HG02623 (cell line): ENCODE measurements around the gene PROKR1.
"Not testable (repeated sequence)": the region's sequence is repeated elsewhere in the genome, so short reads cannot be mapped to it uniquely, and the experiment has no call there.

Experiments
- ATAC-seq: cut with Tn5 transposase; IDR thresholded peaks from one replicate; pipeline ENCODE4 v1.9.1; 2021; ENCODE audit warnings: moderate library complexity; ENCODE audit not compliant: unreplicated experiment

PROKR1 gene

DNA sequence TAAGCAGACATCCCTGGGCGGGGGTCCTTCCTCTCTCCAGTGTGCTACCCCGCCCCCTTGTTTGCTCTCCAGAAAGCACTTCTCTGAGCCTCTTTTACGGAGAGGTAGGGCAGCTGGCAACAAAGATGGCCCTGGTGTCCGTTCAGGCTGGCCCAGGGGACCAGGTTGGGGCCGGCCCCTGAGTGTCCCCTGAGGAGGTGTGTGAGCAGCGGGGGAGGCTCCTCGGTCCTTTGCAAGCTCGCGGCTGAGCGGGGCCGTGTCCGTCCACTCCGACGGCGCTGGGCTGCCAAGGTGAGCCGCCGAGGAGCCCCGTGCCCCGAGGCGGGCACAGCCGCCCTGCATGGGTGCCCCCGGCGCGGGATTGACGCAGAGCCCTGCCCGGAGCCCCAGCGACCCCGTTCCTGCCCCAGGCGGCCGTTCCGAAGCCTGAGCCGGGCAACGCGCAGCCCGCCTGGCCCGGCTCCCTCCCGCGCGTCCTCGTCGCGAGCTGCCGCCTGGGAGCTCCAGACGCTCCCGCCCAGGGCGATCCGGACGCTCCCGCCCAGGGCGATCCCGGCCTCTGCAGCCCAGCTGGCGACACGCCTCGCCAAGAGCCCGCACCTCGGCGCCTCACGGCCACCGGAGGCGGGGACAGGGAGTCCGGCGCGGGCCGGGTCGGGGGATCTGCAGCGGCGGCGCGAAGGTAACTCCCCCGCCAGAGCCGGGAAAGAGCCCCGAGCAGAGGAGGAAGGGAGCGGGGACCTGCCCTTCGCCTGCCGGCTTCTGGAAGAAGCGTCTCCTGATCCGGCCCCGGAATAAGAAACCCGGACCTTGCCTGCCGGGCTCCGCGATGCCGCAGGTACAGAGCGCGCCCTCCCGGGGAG is at the start of gene PROKR1:
TSS of gene PROKR1 (plus strand) at position 569 of the 863 bp plus-strand sequence. CDS start 2,243 bp downstream, outside the sequence.
- no peak for ATAC-seq

DNA sequence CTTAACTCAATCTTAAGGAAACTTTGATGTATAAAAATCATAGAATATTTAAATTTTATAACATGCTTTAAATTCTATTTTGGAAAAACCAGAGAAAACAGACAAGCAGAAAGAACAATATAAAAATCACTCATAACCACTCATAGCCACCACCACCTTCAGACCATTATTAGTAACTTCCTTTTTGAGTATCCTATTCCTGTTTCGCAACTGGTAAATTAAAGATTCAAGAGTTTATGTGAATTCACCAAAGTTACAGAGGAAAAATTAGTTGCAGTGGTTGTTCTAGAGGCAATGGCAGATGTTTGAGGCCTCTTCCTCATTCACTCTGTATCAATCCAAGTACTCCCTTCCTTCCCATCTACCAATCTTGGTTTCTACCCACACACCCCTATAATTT is 49.3 kb upstream of the PROKR1 start:
- no peak for ATAC-seq

DNA sequence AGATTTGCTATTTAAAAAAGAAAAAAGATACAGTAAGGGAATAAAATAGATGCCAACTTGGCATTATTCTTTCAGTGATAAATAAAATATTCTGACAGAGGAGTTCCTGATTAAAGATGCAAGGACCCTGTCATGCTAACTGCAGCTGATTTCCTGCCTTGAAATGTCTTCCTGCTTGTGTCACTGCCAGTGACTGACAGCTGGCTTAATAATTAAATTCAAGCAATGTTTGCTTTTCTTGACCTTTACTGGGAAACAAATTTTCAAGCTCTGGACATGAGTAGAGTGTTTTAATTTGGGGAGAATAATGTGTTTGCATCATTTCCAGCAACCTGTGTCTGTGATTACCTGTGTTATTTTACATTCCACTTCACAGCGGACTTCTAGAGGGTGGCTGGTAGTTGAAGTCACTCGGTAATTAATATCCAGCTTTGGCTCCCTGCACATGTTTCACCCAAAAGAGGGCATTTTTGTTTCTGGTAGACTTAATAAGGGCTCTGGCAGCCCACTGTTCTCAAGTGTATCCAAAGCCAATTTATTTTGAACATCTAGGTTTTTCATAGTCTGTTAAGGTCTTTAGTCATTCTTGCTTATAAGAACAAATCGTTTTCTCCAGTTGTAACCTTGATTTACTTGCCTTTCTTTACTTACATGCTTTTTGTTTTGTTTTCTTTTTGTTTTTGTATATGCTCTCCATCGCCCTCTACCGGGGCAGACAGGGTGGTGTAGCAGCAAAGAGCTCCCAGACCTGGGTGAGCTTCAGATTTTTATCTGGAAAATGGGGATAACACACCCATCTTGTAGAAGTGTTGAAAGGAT is 48.5 kb upstream of the PROKR1 start:
- no peak for ATAC-seq

DNA sequence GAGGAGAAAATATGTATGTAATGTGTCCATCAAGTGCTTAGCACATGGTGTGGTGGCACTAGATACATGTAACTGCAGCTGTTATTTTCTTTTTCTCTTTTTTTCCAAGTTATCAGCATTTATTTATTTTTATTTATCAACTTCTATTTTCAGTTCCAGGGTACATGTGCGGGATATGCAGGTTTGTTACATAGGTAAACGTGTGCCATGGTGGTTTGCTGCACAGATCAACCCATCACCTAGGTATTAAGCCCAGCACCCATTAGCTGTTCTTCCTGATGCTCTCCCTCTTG is 47.9 kb upstream of the PROKR1 start:
- ATAC-seq, result not testable (repeated sequence)

DNA sequence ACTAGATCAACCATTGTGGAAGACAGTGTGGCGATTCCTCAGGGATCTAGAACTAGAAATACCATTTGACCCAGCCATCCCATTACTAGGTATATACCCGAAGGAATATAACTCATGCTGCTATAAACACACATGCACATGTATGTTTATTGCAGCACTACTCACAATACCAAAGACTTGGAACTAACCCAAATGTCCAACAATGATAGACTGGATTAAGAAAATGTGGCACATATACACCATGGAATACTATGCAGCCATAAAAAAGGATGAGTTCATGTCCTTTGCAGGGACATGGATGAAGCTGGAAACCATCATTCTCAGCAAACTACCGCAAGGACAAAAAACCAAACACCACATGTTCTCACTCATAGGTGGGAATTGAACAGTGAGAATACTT is 42.9 kb upstream of the PROKR1 start:
- ATAC-seq, result not testable (repeated sequence)

DNA sequence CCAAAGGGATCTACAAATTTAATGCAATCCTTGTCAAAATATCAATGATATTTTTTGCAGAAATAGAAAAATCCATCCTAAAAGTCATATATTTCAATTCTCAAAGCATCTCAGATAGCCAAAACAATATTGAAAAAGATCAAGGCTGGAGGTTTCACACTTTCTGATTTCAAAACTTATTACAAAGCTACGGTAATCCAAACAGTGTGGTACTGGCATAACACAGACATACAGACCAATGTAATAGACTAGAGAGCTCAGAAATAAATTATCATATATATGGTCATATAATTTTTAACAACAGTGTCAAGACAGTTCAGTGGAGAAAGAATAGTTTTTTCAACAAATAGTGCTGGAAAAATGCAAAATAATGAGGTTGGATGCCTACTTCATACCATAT is 40.3 kb upstream of the PROKR1 start:
- ATAC-seq, result no peak

DNA sequence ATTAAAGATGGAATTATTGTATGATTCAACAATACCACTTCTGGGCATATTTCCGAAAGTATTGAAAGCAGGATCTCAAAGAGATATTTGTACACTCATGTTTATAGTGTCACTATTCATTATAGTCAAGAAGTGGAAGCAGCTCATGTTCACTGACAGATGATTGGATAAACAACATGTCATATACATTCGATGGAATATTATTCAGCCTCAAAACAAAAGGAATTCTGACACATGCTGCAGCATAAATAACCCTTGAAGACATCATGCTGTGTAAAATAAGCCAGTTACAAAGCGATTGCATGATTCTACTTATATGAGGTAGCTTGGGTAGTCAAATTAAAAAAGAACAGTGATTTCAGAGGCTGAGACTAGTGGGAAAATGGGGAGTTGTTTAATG is 39.3 kb upstream of the PROKR1 start:
- ATAC-seq, result no peak

DNA sequence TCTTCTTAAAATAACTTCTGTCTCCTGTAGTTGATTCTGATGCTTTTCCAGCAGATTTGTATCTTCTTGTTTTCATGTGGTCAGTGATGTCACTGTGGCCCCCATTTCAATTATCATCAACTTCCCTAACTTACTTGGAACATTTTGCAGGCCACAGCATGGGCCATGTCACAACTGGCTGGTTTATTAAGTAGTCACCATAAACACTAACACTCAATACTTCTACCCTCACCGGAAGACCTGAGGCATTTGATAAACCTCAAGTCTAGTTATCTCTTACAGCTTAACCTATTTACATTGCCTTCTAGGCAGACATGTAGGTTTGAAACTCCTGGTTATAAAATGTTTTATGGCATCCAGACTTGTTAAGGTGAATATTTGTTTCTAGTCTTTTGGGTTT is 37.4 kb upstream of the PROKR1 start:
- no peak for ATAC-seq

DNA sequence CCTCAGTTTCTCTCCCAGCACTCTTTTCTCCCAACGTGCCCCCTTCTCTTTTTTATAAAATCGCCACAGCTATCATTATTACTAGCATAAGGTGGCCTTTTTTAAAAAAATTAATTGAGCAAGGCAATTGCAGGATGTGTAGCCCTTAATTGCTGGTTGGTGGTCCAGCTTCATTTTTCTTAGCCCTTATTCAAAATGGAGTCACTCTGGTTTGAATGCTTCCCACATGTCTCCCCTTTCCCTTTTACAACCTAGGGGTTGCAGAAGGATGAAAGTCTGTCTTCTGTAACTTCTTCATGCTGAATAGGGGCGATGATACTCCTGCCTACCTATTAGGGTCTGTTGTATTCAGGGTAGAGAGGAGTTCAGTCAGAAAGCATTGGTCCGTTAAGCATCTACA is 36.6 kb upstream of the PROKR1 start:
- no peak for ATAC-seq

DNA sequence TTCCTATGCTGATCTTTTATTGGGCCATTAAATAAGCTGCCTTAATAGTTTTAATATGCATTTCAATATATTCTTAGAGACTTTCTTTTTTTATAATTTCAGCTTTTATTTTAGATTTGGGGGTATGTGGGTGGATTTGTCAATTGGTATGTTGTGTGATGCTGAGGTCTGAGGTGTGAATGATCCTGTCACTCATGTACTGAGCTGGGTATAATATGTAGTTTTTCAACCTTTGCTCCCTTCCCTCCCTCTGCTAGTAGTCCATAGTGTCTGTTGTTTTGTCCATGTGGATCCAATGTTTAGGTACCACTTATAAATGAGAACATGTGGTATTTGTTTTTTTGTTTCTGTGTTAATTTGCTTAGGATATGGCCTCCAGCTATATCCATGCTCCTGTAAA is 35.5 kb upstream of the PROKR1 start:
- ATAC-seq, result no peak

DNA sequence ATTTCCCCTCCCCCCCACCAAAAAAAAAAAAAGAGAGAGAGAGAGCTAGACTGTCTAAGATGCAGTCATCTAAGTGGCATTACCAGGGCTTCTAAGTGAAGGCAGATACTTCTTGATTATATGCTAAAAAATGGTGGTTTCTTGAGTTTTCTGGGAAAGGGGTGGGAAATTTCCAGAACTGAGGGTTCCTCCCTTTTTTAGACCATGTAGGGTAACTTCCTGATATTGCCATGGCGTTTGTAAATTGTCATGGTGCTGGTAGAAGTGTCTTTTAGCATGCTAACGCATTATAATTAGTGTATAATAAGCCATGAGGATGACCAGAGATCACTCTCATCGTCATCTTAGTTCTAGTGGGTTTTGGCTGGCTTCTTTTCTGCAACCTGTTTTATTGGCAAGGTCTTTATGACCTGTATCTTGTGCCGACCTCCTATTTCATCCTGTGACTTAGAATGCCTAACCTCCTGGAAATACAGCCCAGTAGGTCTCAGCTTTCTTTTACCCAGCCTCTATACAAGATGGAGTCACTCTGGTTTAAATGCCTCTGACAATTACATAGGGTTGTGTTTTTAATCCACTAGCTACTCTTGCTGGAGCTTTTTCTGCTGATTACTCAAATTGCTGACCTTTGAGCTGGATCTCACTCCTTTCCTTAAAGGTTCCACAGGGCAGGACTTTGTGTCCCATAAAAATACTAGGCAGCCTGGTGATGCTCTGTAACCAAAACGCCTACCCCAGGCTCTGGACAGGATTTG is 30.4 kb upstream of the PROKR1 start:
- ATAC-seq, result no peak

DNA sequence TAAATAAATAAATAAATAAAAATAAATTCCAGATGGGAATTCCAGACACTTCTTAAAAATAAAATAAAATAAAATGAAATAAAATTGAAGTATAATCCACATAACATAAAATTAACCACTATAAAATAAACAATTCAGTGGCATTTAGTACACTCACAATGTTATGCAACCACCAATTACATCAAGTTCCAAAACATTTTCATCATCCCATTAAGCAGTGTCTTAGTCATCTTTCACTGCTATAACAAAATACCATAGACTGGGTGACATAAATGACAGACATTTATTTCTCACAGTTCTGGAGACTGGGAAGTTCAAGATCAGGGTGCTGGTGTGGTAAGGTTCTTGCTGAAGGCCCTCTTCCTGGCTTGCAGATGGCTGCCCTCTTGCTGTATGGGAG is 22.6 kb upstream of the PROKR1 start:
- no peak for ATAC-seq

DNA sequence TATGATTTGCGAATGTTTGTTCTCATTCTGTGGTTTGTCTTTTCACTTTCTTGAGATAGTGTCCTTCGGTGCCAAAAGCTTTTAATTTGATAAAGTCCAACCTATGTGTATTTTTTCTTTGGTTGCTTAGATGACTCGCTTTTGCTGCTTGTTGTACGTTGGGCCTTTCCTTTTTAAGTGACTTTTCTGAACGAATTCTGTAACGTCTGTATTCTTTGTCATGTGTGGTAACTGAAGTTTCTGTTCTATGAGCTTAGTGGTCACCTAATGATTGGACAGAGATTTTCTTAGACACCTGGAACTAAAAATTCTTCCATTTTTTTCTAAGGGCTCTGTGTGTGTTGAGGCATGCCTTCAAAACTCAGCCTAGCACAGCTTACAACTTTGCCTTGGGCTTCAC is 19.6 kb upstream of the PROKR1 start:
- ATAC-seq, result no peak

DNA sequence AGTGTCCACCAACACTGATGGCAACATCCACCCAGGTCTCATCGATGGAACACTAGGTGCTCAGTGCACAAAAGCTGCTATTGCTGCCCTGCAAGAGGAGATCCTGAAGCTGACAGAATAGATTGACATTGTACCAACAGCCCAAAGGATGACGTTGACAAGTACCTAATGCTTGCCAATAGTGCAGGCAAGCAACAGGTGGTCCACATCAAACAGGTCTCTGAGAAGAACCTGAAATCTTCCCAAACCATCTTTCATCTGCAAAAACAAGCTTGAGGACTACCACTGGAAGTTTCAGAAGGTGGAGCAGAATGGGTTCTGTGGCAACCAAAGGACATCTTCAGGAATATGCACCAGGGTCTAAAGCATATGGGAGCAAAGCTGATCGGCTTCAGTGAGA is 15.8 kb upstream of the PROKR1 start:
- no peak for ATAC-seq

DNA sequence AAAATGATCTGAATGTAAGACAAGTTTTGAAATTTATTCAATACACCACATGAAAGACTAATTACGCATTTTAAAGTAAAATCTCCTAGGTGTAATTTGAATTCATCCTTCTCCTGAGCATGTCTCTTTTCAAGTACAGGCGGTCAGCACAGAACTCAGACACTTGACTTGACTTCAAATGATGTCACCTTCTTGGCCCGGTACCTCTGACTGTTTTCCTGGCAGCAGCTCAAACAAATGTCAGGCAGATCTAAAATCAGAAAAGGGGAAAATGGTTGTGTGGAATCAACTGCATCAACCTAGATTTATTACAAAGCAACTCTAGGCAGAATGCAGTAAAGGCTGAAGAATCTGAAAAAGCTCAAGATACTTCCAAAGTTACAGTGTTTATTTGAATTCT is 11.4 kb upstream of the PROKR1 start:
- no peak for ATAC-seq

DNA sequence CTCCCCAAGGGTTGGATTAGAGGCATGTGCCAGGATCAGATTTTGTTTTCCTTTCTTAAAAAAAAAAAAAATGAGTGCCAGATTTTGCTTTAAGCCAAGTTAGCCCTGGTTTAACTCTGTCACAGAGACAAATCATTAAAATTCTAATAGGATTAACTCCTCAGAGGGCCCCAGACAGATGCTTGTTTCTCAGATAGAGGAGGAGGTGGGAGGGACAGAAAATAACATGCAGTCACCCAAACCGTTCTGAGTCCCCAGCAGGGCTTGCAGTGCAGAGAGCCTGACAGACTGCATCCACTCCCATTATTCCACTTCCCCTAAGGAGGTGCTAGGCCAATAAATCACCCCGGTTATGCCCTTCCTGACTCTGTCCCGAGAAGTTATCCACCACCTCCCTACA is 6.3 kb upstream of the PROKR1 start:
- no peak for ATAC-seq

DNA sequence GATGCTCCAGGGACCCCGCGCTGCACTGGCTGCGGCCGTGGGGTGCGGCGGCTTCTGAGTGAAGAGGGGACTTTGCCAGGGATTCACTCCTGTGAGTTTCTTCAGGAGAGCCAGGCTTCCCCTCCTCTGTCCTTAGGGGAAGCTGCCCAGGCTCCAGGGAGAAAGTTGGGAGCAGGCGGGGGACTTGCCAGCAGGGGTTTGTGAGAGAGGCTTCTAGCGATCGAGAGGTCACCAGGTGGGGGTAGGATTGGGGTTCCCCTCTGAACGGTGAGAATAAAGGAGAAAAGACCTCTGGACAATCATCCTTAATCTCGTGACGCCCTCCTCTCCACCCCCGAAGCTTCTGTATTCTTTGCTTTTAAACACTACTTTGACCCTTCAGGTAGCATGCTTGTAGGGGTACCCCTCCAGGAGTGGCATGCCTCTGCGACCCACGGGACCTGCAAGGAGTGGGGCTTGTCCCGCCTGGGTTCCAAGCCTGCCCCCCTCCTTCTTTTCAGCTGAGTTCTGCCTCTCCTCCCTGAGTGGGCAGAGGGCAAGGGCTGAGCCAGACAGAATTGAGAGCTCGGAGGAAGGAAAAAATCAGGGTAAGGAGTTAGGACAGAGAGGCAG is 601 bp downstream of the PROKR1 start:
- no peak for ATAC-seq

DNA sequence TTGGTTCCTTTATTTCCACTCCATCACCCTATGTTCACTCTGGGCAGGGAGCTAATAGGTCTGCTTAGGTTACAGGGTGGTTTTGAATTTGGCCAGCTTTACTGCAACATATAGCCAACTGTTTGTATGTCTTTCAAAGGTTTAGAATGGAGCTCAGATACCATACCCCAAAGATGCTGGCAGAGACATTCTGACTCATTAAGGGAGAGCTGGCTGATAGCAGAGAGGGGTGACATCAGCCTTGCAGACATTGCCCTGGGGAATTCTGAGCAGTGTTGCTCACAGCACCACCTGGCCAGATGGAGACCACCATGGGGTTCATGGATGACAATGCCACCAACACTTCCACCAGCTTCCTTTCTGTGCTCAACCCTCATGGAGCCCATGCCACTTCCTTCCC is 2.1 kb downstream of the PROKR1 start:
- ATAC-seq, result no peak

DNA sequence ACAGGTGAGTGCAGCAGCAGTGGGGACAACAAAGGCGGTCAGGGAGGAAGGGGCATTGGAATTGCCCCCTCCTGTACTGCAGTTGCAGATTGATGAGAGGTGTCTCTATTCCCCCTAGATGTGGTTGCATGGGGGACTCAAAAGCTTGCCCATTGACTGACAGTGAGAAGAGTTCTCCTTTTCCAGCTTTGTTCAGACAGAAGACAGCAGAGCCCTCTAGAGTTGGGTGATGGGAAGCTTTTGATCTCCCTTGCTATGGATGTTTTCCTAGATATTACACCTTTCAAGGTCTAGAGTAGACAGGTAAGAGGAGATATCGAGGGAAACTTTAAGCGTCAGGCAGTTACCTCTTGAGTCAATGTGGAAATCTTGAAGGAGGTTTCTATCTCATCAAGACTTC is 2.9 kb downstream of the PROKR1 start:
- no peak for ATAC-seq

DNA sequence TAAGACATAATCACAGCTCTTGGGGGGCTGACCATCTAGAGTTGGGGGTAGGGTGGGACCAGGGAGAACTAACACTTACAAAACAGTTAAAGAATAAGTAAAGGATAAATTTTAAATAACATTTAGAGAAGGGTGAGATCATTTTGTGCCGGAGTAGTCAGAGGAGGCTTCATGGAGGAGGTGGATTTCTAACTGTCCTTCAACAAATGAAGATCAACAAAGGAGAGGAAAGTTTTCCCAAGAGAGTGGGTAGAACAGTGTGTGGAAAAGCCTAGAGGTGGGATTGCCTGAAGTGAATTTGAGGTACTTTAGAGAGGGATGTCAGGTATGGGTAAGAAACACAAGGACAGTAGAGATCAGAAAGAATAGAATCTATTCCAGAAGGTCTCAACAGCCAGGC is 7.3 kb downstream of the PROKR1 start:
- ATAC-seq, result no peak

DNA sequence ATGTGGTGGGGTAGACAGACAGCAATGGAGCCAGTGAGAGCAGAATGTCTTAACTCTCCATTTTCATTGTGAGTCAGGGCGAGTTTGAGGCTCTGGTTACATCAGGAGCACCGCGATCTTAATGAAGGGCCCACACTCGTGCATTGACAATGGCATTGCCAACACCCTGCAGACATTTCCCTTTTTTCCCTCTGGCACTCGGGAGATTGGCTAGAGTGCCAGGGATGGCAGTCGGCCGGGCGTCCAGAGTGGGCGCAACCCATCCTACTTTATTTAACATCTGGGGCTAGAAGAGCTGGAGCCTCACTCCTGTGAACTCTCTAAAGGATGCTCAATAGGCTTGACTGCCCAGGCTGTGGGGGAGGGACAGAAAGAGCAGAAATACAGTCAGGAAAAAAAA is 9.7 kb downstream of the PROKR1 start:
- ATAC-seq, result no peak
